Embryonic facial prominence (tissue), 1 donor: ENCODE measurements around the gene SCN9A.
"Not testable (repeated sequence)": the region's sequence is repeated elsewhere in the genome, so short reads cannot be mapped to it uniquely, and the experiment has no call there.

ENCODE experiments used
- DNase-seq: peaks from one replicate; pipeline ENCODE4 v3.0.0-alpha.2; 2016; ENCODE audit errors: extremely low spot score

SCN9A gene

GRCh38 chr2:166242309-166242708, 133.4 kb downstream of the SCN9A start:
- no peak for DNase-seq

GRCh38 chr2:166240387-166241313, 135.1 kb downstream of the SCN9A start:
- DNase-seq = no peak

- DNase-seq = no peak
These were observed 136.2 kb downstream of the SCN9A start for GRCh38 chr2:166239548-166239947.

- DNase-seq = no peak
These were observed 137.6 kb downstream of the SCN9A start for GRCh38 chr2:166238176-166238575.

GRCh38 chr2:166234112-166234846, 141.5 kb downstream of the SCN9A start:
- no peak for DNase-seq

GRCh38 chr2:166233244-166233643, 142.5 kb downstream of the SCN9A start:
- DNase-seq = no peak

GRCh38 chr2:166230724-166231070, 145.0 kb downstream of the SCN9A start:
- no peak for DNase-seq

- DNase-seq = no peak
These were observed 145.6 kb downstream of the SCN9A start for GRCh38 chr2:166230024-166230723.

- no peak for DNase-seq
These were observed 146.1 kb downstream of the SCN9A start for GRCh38 chr2:166229678-166230023.

- no peak for DNase-seq
These were observed 151.5 kb downstream of the SCN9A start for GRCh38 chr2:166224197-166224596.

- DNase-seq = no peak
These were observed 152.4 kb downstream of the SCN9A start for GRCh38 chr2:166223298-166223697.

GRCh38 chr2:166211079-166211478, 164.7 kb downstream of the SCN9A start:
- no peak for DNase-seq

GRCh38 chr2:166209944-166210343, 165.8 kb downstream of the SCN9A start:
- not testable (repeated sequence) for DNase-seq

GRCh38 chr2:166209367-166209766, 166.4 kb downstream of the SCN9A start:
- not testable (repeated sequence) for DNase-seq

GRCh38 chr2:166206153-166206552, 169.6 kb downstream of the SCN9A start:
- DNase-seq = not testable (repeated sequence)

GRCh38 chr2:166202778-166203177, 173.0 kb downstream of the SCN9A start:
- no peak for DNase-seq

- no peak for DNase-seq
These were observed 178.3 kb downstream of the SCN9A start for GRCh38 chr2:166197446-166197845.

- no peak for DNase-seq
These were observed 182.3 kb downstream of the SCN9A start for GRCh38 chr2:166193407-166193806.

GRCh38 chr2:166188084-166188483, 187.7 kb downstream of the SCN9A start:
- DNase-seq = no peak

GRCh38 chr2:166184789-166185188, 191.0 kb downstream of the SCN9A start:
- no peak for DNase-seq

- no peak for DNase-seq
These were observed 194.0 kb downstream of the SCN9A start for GRCh38 chr2:166181813-166182154.

- DNase-seq = no peak
These were observed 194.6 kb downstream of the SCN9A start for GRCh38 chr2:166180951-166181812.
